Muscle layer of colon (tissue), 2 donors: ENCODE measurements around the gene STX8.

ENCODE experiments used
- H3K27ac ChIP-seq: one replicate; pipeline ENCODE4 v1.7.0; 2013; ENCODE audit warnings: low read depth, mild to moderate bottlenecking, low read length, moderate library complexity
- H3K27me3 ChIP-seq, 2 donors: one replicate each; pipeline ENCODE4 v1.7.0; 2013; ENCODE audit warnings: low read length in 2 of 2, mild to moderate bottlenecking in 2 of 2; ENCODE audit not compliant: insufficient read depth in 2 of 2, control insufficient read depth in 1 of 2
- H3K36me3 ChIP-seq: one replicate; pipeline ENCODE4 v1.7.0; 2013; ENCODE audit warnings: mild to moderate bottlenecking, low read length; ENCODE audit not compliant: insufficient read depth
- H3K4me1 ChIP-seq: one replicate; pipeline ENCODE4 v1.7.0; 2013; ENCODE audit warnings: mild to moderate bottlenecking, low read length; ENCODE audit not compliant: insufficient read depth
- H3K4me3 ChIP-seq, 2 donors: one replicate each; pipeline ENCODE4 v1.7.0; 2013; ENCODE audit warnings: low read length in 2 of 2, low read depth in 1 of 2, mild to moderate bottlenecking in 1 of 2, moderate library complexity in 1 of 2
- H3K9ac ChIP-seq: one replicate; pipeline ENCODE4 v1.7.0; 2013; ENCODE audit warnings: low read length
- H3K9me3 ChIP-seq: one replicate; pipeline ENCODE4 v1.7.0; 2013; ENCODE audit warnings: mild to moderate bottlenecking, low read length
- donor health status: abdominal sarcoma.
- donor health status: Adenocarcinoma of cecum.

The STX8 gene

DNA sequence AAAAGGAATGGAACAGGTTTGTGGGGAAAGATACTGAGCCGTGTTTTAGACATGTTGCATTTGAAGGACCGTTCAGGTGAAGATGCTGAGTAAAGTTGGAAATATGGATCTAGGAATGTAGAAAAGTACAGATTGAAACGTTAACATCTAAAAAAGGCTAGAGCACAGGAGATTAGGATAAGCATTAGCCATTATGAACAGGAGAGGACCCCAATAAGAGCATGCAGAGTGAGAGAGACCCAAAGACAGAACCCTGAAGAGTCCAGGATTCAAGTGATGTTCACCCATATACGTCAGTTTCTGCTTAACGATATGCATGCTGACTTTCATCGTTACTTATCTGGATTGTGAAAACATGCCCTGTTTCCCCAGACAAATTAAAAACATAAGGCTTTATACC, 140.5 kb downstream of the STX8 start:
- Histone ChIP-seq H3K36me3 (no peaks in the 10 kb centered on the region), H3K4me3 (no peak overlapping the region), H3K9me3 (no peaks in the 10 kb centered on the region), H3K4me1 (peaks cover 17% of the 10 kb centered on the region), H3K27ac (no peak overlapping the region), H3K27me3 (no peaks in the 10 kb centered on the region), H3K9ac (no peak overlapping the region)

DNA sequence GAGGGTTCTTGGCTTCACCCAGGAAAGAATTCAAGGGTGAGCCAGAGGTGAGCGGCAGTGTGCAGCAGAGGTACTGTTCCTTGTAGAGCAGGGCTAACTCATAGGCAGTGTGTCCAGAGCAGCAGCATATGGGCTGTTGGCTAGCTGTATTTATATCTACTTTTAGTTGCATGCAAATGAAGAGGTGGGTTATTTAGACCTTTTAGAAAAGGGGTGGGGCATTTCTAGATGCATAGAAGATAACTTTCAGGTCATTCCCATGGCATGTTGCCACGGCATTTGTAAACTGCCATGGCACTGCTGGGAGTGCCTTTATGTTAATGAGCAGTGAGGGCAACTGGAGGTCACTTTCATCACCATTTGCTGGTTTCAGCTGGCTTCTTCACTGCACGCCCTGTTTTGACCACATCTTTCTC, 141.0 kb downstream of the STX8 start:
- H3K4me1 ChIP-seq, result peaks cover 17% of the 10 kb centered on the region
- H3K27ac ChIP-seq, result no peak overlapping the region
- H3K36me3 ChIP-seq, result no peaks in the 10 kb centered on the region
- no peak overlapping the region for H3K4me3 ChIP-seq
- no peaks in the 10 kb centered on the region for H3K27me3 ChIP-seq
- H3K9me3 ChIP-seq, result no peaks in the 10 kb centered on the region
- no peak overlapping the region for H3K9ac ChIP-seq

DNA sequence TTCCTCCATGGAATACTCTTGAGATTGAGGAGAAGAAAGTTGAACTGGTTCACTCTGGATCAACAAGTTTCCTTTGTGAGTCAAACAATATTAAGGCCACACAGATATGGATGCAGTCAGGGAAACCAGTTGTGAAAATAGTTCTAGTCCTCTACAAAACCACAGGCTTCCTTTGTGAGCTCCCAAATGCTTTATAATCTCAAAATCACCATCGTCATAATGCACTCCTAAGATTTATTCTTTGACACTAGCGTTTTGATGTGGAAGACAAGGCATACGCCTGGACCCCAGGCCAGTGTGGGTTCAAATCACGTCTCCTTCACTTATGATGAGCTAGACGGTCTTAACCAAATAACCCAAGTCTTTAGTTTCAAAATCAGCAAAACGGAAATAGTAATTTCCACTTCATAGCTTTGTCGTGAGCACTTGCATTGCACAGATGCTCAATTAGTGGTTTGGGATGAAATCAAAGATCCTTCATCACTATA, 142.6 kb downstream of the STX8 start:
- peaks cover 17% of the 10 kb centered on the region for H3K4me1 ChIP-seq
- H3K36me3 ChIP-seq, result no peaks in the 10 kb centered on the region
- peak overlapping the region; percentile 30 for H3K27ac ChIP-seq
- H3K9me3 ChIP-seq, result no peaks in the 10 kb centered on the region
- no peaks in the 10 kb centered on the region for H3K27me3 ChIP-seq
- H3K4me3 ChIP-seq, result no peak overlapping the region
- H3K9ac ChIP-seq, result no peak overlapping the region

DNA sequence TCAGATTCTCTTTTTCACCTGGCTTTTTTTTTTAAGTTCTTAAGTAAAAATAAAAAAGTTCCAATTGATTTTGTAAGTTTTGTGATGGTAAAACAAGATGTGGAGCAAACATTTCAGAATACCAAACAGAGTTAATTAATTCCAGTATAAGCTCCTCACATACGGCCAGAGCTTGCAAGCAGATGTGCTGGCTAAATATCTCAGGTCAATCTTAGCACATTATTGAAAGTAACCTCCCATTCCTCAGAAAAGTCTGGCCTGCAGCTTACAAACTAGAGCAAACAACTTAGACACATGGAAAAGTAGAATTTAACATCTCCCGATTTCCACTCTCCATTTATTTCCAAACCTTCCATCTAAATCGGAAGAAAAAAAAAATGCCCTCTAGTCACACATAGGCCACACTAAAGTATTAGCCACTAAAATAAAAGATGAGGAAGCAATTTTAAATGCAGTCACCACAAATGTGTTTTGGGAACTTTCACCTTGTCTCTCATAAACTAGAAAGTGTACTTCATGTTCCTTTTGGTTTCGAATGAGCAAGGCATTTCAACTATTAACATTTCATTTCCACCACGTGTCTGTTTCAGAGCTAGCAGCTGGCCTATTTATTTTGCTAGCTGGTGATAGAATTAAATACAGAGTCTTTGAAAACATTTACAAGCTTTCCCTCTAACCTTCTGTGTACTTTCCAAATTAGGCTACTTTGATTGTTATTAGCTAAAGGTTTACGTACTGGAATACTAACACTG, 143.3 kb downstream of the STX8 start:
- peaks cover 17% of the 10 kb centered on the region for H3K4me1 ChIP-seq
- no peaks in the 10 kb centered on the region for H3K36me3 ChIP-seq
- H3K9ac ChIP-seq, result no peak overlapping the region
- H3K4me3 ChIP-seq, result no peak overlapping the region
- no peaks in the 10 kb centered on the region for H3K27me3 ChIP-seq
- H3K9me3 ChIP-seq, result no peaks in the 10 kb centered on the region
- H3K27ac ChIP-seq, result peak overlapping the region; percentile 30

DNA sequence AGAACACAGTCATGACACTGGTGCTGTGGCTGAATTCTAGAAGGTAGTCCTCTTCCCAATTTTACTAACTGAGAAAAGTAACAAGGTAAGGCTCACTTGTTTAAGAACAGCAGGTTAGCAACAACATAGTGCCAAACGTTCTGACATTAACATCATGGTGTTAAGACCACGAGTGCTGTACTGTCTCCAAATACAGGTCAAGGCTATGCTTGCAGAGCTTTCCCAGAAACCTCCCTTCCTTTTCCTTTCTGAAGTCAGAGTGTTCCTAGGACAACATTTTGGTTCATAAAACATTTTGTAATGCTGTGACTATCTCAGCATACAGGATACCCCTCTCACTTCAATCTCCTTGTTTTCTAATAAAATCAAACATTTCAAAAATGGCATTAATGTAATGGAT, 144.0 kb downstream of the STX8 start:
- no peaks in the 10 kb centered on the region for H3K36me3 ChIP-seq
- no peak overlapping the region for H3K4me3 ChIP-seq
- H3K27me3 ChIP-seq, result no peaks in the 10 kb centered on the region
- H3K9me3 ChIP-seq, result no peaks in the 10 kb centered on the region
- no peak overlapping the region for H3K9ac ChIP-seq
- H3K27ac ChIP-seq, result no peak overlapping the region
- H3K4me1 ChIP-seq, result peaks cover 17% of the 10 kb centered on the region

DNA sequence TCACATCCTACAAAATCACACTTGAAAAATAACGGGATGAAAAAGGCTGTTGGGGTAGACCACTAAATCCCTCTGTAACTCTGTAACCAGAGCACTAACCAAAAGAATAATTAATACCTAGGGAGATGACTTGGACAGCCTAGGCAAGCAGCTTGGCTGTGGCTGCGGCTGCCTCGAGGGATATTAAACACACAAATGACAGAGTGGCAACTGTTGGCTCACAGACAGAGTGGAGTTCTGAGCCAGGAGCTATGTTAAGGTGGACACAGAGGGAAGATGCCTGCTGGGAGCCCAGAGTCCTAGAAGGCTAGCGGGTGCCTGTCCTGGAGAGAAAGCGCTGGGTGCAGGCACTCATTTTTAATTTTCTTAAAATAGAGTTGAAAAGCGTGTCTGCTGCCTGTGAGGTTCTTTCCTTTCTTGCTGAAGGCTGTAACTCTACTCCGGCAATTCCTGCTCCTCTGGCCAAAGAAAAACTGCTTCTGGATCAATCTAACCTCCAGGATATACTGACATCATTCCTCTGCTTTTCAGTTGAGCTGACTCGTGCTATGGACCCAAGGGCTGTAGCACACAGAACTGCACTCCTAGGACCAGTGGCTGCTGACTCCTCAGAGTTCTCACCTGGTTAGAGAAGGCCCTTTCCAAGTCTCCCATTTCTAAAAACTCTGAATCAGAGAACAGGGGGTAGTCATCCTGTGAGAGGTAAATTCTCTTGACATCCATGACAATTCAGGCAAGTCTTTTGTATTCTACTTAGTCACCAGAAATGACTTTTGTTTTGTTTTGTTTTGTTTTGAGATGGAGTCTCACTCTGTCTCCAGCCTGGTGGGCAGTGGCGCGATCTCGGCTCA, 147.9 kb downstream of the STX8 start:
- no peak overlapping the region for H3K9ac ChIP-seq

DNA sequence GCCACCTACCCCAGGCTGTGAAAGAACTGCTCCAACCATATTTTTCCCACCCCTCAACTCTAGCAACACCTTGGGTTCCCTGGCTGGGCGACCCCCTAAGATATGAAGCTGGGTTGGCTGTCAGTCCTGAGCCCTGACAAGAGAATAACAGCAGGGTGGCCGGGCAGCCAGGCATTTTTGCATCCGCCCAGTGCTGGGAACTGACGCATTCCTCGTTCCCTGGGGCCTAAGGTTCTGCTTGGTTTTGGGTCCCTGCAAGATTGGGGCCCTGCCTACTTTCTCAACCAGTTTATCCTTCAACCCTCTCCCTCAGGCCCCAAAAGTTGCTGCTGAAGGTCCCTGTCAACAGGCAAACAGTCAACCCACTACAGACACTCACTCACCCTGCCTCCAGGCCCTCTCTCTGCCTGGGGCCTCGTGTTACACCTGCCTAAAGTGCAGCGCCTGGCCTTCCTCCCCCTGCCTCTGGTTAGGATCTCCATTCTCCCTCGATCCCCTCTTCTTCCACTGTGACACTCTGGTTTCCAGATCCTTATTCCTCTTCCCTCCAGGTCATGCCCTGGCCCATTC, 151.5 kb downstream of the STX8 start:
- H3K9ac ChIP-seq, result no peak overlapping the region
- no peak overlapping the region for H3K27ac ChIP-seq
- H3K4me3 ChIP-seq, result no peak overlapping the region
- H3K9me3 ChIP-seq, result no peaks in the 10 kb centered on the region
- no peaks in the 10 kb centered on the region for H3K27me3 ChIP-seq
- H3K4me1 ChIP-seq, result no peaks in the 10 kb centered on the region
- H3K36me3 ChIP-seq, result no peaks in the 10 kb centered on the region

More for the DNA sequence above, 147.9 kb downstream of the STX8 start:
- H3K36me3 ChIP-seq, result no peaks in the 10 kb centered on the region
- H3K27me3 ChIP-seq, result no peaks in the 10 kb centered on the region
- H3K27ac ChIP-seq, result no peak overlapping the region
- H3K4me3 ChIP-seq, result no peak overlapping the region
- peaks cover 11% of the 10 kb centered on the region for H3K4me1 ChIP-seq
- H3K9me3 ChIP-seq, result no peaks in the 10 kb centered on the region

DNA sequence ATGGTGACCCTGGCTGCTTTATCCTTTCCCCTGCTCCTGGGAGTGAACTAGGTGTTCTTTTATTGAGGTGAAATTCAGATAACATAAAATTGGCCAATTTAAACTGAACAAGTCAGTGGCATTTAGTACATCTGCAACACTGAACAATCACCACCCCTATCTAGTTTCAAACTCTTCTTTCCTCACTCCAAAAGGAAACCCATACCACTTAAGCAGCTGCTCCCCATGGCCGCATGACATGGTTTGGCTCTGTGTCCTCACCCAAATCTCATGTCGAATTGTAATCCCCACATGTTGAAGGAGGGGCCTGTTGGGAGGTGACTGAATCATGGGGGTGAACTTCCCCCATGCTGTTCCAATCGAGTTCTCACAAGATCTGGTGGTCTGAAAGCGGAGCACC, 154.1 kb downstream of the STX8 start:
- Histone ChIP-seq H3K27ac (no peak overlapping the region), H3K4me3 (no peak overlapping the region), H3K9me3 (no peaks in the 10 kb centered on the region), H3K4me1 (no peaks in the 10 kb centered on the region), H3K9ac (no peak overlapping the region), H3K27me3 (no peaks in the 10 kb centered on the region), H3K36me3 (no peaks in the 10 kb centered on the region)

DNA sequence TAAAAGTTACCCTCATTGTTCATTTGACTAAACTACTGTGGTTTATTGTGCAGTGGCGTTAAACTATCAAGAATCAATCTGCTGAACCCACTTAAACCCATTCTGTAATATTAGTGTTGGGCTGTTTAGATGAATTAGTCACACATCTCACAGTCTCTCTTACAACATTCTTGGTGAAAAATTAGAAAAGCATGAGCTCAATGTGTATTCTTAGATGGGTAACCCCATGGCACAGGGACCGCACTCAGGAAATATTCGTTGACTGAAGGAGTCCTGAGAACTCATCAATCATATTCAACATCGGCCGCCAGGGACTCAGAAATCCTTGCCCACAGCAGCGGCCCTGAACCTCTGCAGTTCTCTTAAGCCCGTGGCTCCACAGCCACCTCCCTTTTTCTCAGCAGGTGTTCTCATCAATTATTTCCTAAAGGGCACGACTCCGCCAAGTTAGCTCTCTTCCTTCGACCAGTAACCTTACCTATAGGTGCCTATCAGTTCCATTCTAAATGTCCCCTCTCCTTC, 155.6 kb downstream of the STX8 start:
- Histone ChIP-seq H3K4me1 (no peaks in the 10 kb centered on the region), H3K9ac (no peak overlapping the region), H3K4me3 (no peak overlapping the region), H3K27me3 (no peaks in the 10 kb centered on the region), H3K9me3 (no peaks in the 10 kb centered on the region), H3K27ac (no peak overlapping the region), H3K36me3 (no peaks in the 10 kb centered on the region)

DNA sequence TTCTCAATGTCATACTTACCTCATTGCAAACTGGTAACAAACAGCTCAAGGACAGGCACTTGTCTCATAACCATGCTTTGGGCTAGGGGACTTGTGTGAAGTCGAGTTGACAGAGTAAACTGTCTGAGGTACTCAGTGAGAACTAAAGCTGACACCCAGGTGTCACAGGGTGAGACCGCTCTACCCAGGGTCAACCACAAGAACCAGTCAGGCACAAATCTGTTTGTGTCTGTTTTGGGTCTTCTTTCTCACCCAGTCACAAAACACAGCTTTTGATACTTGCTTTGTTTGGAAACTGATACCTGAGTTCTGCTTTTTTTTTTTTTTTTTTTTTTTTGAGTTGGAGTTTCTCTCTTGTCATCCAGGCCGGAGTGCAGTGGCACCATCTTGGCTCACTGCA, 161.1 kb downstream of the STX8 start:
- Histone ChIP-seq H3K9ac (no peak overlapping the region), H3K9me3 (no peaks in the 10 kb centered on the region), H3K4me1 (peaks cover 5% of the 10 kb centered on the region), H3K36me3 (no peaks in the 10 kb centered on the region), H3K27me3 (no peaks in the 10 kb centered on the region), H3K27ac (no peak overlapping the region), H3K4me3 (no peak overlapping the region)

DNA sequence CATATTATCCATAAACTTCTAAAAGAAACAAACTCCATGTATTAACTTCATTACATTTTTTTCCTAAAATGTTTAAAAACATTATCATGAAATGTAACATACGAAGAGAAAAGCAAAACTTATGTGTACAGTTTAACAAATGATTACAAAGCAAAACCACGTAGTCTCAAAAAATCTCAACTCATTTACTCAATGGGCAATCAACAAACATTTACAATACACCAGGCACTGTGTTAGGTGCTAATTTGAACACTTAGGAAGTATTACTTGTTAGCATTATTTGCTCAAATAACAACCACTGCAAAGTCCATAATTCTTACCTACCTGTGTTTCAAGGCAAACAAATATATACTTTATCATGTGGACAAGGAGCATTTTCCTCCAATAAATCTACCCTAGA, 164.9 kb downstream of the STX8 start:
- Histone ChIP-seq H3K4me1 (peaks cover 13% of the 10 kb centered on the region), H3K27ac (no peak overlapping the region), H3K9ac (no peak overlapping the region), H3K27me3 (no peaks in the 10 kb centered on the region), H3K9me3 (no peaks in the 10 kb centered on the region), H3K4me3 (no peak overlapping the region), H3K36me3 (no peaks in the 10 kb centered on the region)
